ENCODE measurements around the gene SORD.
"Not testable (repeated sequence)": the region's sequence is repeated elsewhere in the genome, so short reads cannot be mapped to it uniquely, and the experiment has no call there.

DNA sequence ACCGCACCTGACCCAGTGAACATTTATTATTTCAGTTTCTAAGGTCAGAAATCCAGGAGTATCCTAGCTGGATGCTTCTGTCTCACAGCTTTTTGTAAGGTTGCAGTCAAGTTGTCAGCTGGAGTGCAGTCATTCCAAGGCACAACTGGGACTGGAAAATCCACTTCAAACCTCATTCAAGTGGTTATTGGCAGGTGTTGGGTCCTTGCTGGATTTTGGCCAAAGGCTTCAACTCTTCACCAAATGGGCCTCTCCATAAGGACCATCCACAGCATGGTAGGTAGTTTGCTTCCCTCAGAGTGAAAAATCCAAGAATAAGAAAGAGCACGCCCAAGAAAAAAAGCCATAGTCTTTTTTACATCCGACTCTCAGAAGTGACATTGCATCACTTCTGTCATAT lies 46.8 kb upstream of the SORD start:
- TF ChIP-seq, protein P1, sequence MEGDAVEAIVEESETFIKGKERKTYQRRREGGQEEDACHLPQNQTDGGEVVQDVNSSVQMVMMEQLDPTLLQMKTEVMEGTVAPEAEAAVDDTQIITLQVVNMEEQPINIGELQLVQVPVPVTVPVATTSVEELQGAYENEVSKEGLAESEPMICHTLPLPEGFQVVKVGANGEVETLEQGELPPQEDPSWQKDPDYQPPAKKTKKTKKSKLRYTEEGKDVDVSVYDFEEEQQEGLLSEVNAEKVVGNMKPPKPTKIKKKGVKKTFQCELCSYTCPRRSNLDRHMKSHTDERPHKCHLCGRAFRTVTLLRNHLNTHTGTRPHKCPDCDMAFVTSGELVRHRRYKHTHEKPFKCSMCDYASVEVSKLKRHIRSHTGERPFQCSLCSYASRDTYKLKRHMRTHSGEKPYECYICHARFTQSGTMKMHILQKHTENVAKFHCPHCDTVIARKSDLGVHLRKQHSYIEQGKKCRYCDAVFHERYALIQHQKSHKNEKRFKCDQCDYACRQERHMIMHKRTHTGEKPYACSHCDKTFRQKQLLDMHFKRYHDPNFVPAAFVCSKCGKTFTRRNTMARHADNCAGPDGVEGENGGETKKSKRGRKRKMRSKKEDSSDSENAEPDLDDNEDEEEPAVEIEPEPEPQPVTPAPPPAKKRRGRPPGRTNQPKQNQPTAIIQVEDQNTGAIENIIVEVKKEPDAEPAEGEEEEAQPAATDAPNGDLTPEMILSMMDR (IDR thresholded peaks at IDR 0.05), result not testable (repeated sequence)
- TF ChIP-seq ZFX (IDR thresholded peaks at IDR 0.05; ENCODE audit: borderline replicate concordance), result not testable (repeated sequence)
